ENCODE measurements around the gene INTS14.

The INTS14 gene

DNA sequence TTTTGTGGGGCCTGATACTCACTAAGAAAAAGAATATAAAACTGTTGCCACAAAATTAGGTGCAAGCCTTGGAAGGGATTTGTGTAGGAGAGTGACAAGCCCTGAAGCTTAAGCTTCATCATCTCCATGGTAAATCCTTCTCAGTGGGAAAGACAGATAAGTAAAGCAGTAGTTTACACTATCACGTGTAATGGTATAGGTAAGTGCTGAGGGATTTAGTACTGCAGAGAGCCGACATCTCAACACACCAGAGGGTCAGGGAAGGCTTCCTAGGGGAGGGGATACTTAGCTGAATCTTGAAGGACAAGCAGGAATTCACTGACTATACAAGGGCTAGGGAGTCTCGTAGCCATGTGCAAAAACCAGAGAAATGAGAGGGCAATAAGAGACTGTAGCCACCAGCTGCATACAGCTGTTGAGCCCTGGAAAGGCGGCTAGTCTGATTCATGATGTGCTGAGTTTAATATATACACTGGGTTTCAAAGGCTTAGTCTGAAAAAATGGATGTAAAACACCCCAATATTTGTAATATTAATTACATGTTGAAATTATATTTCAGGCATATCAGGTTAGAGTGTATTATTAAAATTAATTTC is 21.9 kb upstream of the INTS14 start:
- Histone ChIP-seq H3K27me3 (replicated peaks; ENCODE audit: control insufficient read depth, insufficient read depth, low read length, poor library complexity, severe bottlenecking) (no peaks in the 10 kb centered on the region), H3K9me3 (ENCODE audit: control insufficient read depth, low read length) (no peaks in the 10 kb centered on the region), H3K36me3 (ENCODE audit: control insufficient read depth, insufficient read depth, low read length) (no peaks in the 10 kb centered on the region), H3K4me3 (ENCODE audit: insufficient read depth, low read depth, low read length, poor library complexity, severe bottlenecking) (no peak overlapping the region), H3K4me1 (ENCODE audit: control insufficient read depth, insufficient read depth, low read length, poor library complexity, severe bottlenecking) (no peaks in the 10 kb centered on the region), H3K27ac (ENCODE audit: insufficient read depth, low read length, poor library complexity, severe bottlenecking) (no peak overlapping the region)
- DNase-seq = no peak

- Histone ChIP-seq H3K9me3 (ENCODE audit: control insufficient read depth, low read length) (no peaks in the 10 kb centered on the region), H3K36me3 (ENCODE audit: control insufficient read depth, insufficient read depth, low read length) (no peaks in the 10 kb centered on the region), H3K27me3 (replicated peaks; ENCODE audit: control insufficient read depth, insufficient read depth, low read length, poor library complexity, severe bottlenecking) (no peaks in the 10 kb centered on the region), H3K4me1 (ENCODE audit: control insufficient read depth, insufficient read depth, low read length, poor library complexity, severe bottlenecking) (no peaks in the 10 kb centered on the region), H3K27ac (ENCODE audit: insufficient read depth, low read length, poor library complexity, severe bottlenecking) (no peak overlapping the region), H3K4me3 (ENCODE audit: insufficient read depth, low read depth, low read length, poor library complexity, severe bottlenecking) (no peak overlapping the region)
- no peak for DNase-seq
Observed at GRCh38 chr15:65631503-65631902, 20.6 kb upstream of the INTS14 start.

GRCh38 chr15:65630760-65631159 is 19.8 kb upstream of the INTS14 start:
- Histone ChIP-seq H3K4me3 (ENCODE audit: insufficient read depth, low read depth, low read length, poor library complexity, severe bottlenecking) (no peak overlapping the region), H3K27ac (ENCODE audit: insufficient read depth, low read length, poor library complexity, severe bottlenecking) (no peak overlapping the region)

DNA sequence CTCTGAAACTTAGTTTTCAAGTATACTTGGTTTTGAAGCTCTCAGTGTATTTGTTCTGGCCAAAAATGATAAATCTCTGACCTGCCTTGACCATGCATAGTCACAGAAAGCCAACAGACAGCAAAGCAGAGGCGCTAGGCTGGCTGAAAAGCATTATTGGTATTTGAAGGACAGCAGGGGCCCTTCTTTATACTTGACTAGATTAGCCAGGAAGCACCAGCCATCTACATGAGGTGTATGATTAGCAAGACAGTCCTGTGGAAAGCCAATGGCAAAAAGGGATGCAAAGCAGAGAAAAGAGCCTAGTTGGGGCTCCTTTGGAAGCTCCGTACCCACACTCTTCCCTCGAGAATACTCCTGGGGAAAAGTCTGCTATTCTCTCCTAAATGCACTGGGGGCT is 18.6 kb upstream of the INTS14 start:
- Histone ChIP-seq H3K27me3 (replicated peaks; ENCODE audit: control insufficient read depth, insufficient read depth, low read length, poor library complexity, severe bottlenecking) (no peaks in the 10 kb centered on the region), H3K9me3 (ENCODE audit: control insufficient read depth, low read length) (no peaks in the 10 kb centered on the region), H3K36me3 (ENCODE audit: control insufficient read depth, insufficient read depth, low read length) (no peaks in the 10 kb centered on the region), H3K4me3 (ENCODE audit: insufficient read depth, low read depth, low read length, poor library complexity, severe bottlenecking) (no peak overlapping the region), H3K4me1 (ENCODE audit: control insufficient read depth, insufficient read depth, low read length, poor library complexity, severe bottlenecking) (no peaks in the 10 kb centered on the region), H3K27ac (ENCODE audit: insufficient read depth, low read length, poor library complexity, severe bottlenecking) (no peak overlapping the region)
- DNase-seq = no peak

More at GRCh38 chr15:65630760-65631159, 19.8 kb upstream of the INTS14 start:
- no peaks in the 10 kb centered on the region for H3K4me1 ChIP-seq (ENCODE audit: control insufficient read depth, insufficient read depth, low read length, poor library complexity, severe bottlenecking)
- H3K36me3 ChIP-seq (ENCODE audit: control insufficient read depth, insufficient read depth, low read length) = no peaks in the 10 kb centered on the region
- no peak for DNase-seq
- H3K9me3 ChIP-seq (ENCODE audit: control insufficient read depth, low read length) = no peaks in the 10 kb centered on the region
- H3K27me3 ChIP-seq (replicated peaks; ENCODE audit: control insufficient read depth, insufficient read depth, low read length, poor library complexity, severe bottlenecking) = no peaks in the 10 kb centered on the region

- no peak overlapping the region for H3K4me3 ChIP-seq (ENCODE audit: insufficient read depth, low read depth, low read length, poor library complexity, severe bottlenecking)
- no peaks in the 10 kb centered on the region for H3K9me3 ChIP-seq (ENCODE audit: control insufficient read depth, low read length)
- no peak for DNase-seq
- H3K4me1 ChIP-seq (ENCODE audit: control insufficient read depth, insufficient read depth, low read length, poor library complexity, severe bottlenecking) = no peaks in the 10 kb centered on the region
- H3K27me3 ChIP-seq (replicated peaks; ENCODE audit: control insufficient read depth, insufficient read depth, low read length, poor library complexity, severe bottlenecking) = no peaks in the 10 kb centered on the region
- H3K36me3 ChIP-seq (ENCODE audit: control insufficient read depth, insufficient read depth, low read length) = no peaks in the 10 kb centered on the region
- H3K27ac ChIP-seq (ENCODE audit: insufficient read depth, low read length, poor library complexity, severe bottlenecking) = no peak overlapping the region
Observed at GRCh38 chr15:65626856-65627255, 15.9 kb upstream of the INTS14 start.

- Histone ChIP-seq H3K4me1 (ENCODE audit: control insufficient read depth, insufficient read depth, low read length, poor library complexity, severe bottlenecking) (no peaks in the 10 kb centered on the region), H3K27me3 (replicated peaks; ENCODE audit: control insufficient read depth, insufficient read depth, low read length, poor library complexity, severe bottlenecking) (no peaks in the 10 kb centered on the region), H3K9me3 (ENCODE audit: control insufficient read depth, low read length) (no peaks in the 10 kb centered on the region), H3K4me3 (ENCODE audit: insufficient read depth, low read depth, low read length, poor library complexity, severe bottlenecking) (no peak overlapping the region), H3K27ac (ENCODE audit: insufficient read depth, low read length, poor library complexity, severe bottlenecking) (no peak overlapping the region), H3K36me3 (ENCODE audit: control insufficient read depth, insufficient read depth, low read length) (no peaks in the 10 kb centered on the region)
- no peak for DNase-seq
Observed at GRCh38 chr15:65623103-65623502, 12.2 kb upstream of the INTS14 start.

DNA sequence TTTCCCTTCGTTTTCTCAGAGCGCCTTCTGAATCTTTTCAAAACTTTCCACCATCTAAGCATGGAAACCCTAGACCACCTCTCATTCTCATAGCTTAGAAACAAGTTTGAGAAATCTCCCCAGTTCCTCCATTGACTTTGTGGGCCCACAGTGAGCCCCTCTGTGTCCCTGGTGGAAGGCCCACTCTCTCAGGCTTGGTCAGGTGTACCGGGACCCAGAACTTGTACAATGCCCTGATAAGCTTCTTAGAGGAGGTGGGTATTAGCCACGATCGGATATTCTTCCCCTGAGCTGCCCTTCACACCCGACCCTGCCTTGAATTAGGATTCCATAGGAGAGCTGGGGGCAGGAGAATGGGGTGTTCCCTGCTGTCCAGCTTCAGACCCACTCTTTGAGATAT is 10.7 kb upstream of the INTS14 start, which contains the start of gene SLC24A1:
Gene SLC24A1 (plus strand): TSS at position 301 of the 400 bp plus-strand sequence. CDS start 2,143 bp downstream, outside the sequence.
- no peak for DNase-seq
- Histone ChIP-seq H3K36me3 (ENCODE audit: control insufficient read depth, insufficient read depth, low read length) (no peaks in the 10 kb centered on the region), H3K4me3 (ENCODE audit: insufficient read depth, low read depth, low read length, poor library complexity, severe bottlenecking) (no peak within 1 kb of the TSS), H3K27ac (ENCODE audit: insufficient read depth, low read length, poor library complexity, severe bottlenecking) (no peak within 1 kb of the TSS), H3K4me1 (ENCODE audit: control insufficient read depth, insufficient read depth, low read length, poor library complexity, severe bottlenecking) (no peaks in the 10 kb centered on the region), H3K9me3 (ENCODE audit: control insufficient read depth, low read length) (no peaks in the 10 kb centered on the region), H3K27me3 (replicated peaks; ENCODE audit: control insufficient read depth, insufficient read depth, low read length, poor library complexity, severe bottlenecking) (no peaks in the 10 kb centered on the region)

DNA sequence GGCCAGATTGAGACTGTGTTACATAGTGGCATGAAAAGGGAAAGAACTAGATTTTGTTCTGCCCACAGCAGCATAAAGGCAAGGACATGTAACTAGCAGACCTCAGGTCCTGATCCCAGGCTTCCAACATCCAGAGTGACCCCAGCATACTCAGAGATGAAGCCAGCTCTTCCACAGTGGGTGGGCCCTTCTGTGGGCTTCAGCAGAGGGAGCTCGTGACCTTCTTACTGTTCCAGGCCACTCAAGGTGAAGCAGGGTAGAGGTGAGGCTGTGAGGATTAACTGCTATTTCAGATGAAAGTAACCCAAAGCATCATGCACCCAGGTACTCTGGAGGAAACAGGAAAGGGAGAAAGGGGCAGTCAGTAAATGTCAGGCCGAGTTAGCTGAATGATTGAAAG is 9.9 kb upstream of the INTS14 start:
- Histone ChIP-seq H3K4me3 (ENCODE audit: insufficient read depth, low read depth, low read length, poor library complexity, severe bottlenecking) (no peak overlapping the region), H3K4me1 (ENCODE audit: control insufficient read depth, insufficient read depth, low read length, poor library complexity, severe bottlenecking) (no peaks in the 10 kb centered on the region), H3K27me3 (replicated peaks; ENCODE audit: control insufficient read depth, insufficient read depth, low read length, poor library complexity, severe bottlenecking) (no peaks in the 10 kb centered on the region), H3K9me3 (ENCODE audit: control insufficient read depth, low read length) (no peaks in the 10 kb centered on the region), H3K36me3 (ENCODE audit: control insufficient read depth, insufficient read depth, low read length) (no peaks in the 10 kb centered on the region), H3K27ac (ENCODE audit: insufficient read depth, low read length, poor library complexity, severe bottlenecking) (no peak overlapping the region)
- no peak for DNase-seq

GRCh38 chr15:65619626-65620290 is 8.8 kb upstream of the INTS14 start:
- no peak overlapping the region for H3K27ac ChIP-seq (ENCODE audit: insufficient read depth, low read length, poor library complexity, severe bottlenecking)
- no peaks in the 10 kb centered on the region for H3K36me3 ChIP-seq (ENCODE audit: control insufficient read depth, insufficient read depth, low read length)
- no peak for DNase-seq
- no peak overlapping the region for H3K4me3 ChIP-seq (ENCODE audit: insufficient read depth, low read depth, low read length, poor library complexity, severe bottlenecking)
- no peaks in the 10 kb centered on the region for H3K27me3 ChIP-seq (replicated peaks; ENCODE audit: control insufficient read depth, insufficient read depth, low read length, poor library complexity, severe bottlenecking)
- H3K9me3 ChIP-seq (ENCODE audit: control insufficient read depth, low read length) = no peaks in the 10 kb centered on the region
- H3K4me1 ChIP-seq (ENCODE audit: control insufficient read depth, insufficient read depth, low read length, poor library complexity, severe bottlenecking) = no peaks in the 10 kb centered on the region

DNA sequence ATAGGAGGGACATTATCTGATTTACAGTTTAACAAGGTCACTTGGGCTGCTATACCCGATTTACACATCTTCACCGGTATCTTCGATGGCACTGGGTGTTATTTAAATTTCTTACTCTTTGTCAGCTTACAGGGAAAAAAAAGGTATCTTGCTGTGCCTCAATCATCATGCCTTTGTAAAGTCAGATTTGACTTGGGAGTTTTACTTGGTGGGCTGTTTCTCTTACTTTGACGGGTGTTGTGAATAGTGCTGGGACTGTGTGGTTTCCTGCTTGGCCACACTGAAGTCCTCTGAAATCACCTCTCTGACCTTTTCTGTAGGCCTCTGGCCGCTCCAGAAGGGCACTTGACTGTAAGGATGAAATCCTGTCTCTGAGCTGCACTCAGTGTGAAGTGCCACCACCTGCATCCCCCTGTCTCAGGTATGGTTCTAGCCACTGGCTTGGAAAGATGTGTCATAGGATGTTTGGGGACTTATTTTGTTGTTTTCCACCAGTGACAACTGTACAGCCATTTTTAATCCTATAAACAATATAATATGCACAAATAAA is 7.7 kb upstream of the INTS14 start:
- Histone ChIP-seq H3K4me3 (ENCODE audit: insufficient read depth, low read depth, low read length, poor library complexity, severe bottlenecking) (no peak overlapping the region), H3K27me3 (replicated peaks; ENCODE audit: control insufficient read depth, insufficient read depth, low read length, poor library complexity, severe bottlenecking) (no peaks in the 10 kb centered on the region), H3K27ac (ENCODE audit: insufficient read depth, low read length, poor library complexity, severe bottlenecking) (no peak overlapping the region), H3K4me1 (ENCODE audit: control insufficient read depth, insufficient read depth, low read length, poor library complexity, severe bottlenecking) (no peaks in the 10 kb centered on the region), H3K36me3 (ENCODE audit: control insufficient read depth, insufficient read depth, low read length) (no peaks in the 10 kb centered on the region), H3K9me3 (ENCODE audit: control insufficient read depth, low read length) (no peaks in the 10 kb centered on the region)
- no peak for DNase-seq

Measured in effector memory CD4-positive, alpha-beta T cell (primary cell).